SW480 (cell line): ENCODE results near the gene DCTPP1.
"Not testable (repeated sequence)": the region's sequence is repeated elsewhere in the genome, so short reads cannot be mapped to it uniquely, and the experiment has no call there.

Source experiments
- DNase-seq: peaks from one replicate; pipeline ENCODE4 v3.0.0-alpha.2; 2016; ENCODE audit warnings: low spot score

Gene DCTPP1

DNA sequence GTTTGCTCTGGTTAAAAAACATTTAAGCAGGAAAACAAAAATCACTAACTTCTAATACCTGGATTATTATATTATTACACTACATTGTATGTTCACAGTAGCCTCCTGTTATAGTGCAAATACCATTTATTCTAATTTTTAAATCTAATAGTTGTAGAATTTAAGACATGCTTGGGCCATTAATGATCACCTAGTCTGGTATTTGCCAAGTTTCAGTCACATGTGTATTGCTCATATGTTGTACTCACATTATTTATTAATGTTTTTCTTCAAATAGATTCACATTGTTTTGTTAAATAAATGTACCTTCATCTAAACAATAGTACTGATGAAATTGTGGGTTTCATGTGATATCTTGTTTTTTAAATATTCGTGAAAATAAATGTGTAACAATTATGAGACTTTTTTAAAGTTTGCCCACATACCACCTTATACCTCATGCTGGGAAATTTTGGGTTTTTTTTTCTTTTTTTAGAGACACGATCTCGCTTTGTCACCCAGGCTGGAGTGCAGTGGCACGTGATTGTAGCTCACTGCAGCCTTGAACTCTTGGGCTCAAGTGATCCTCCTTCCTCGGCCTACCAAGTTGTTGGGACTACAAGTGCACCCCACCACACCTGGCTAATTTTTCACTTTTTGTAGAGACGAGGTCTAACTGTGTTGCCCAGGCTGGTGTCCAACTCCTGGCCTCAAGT lies 16.6 kb downstream of the DCTPP1 start:
- no peak for DNase-seq

DNA sequence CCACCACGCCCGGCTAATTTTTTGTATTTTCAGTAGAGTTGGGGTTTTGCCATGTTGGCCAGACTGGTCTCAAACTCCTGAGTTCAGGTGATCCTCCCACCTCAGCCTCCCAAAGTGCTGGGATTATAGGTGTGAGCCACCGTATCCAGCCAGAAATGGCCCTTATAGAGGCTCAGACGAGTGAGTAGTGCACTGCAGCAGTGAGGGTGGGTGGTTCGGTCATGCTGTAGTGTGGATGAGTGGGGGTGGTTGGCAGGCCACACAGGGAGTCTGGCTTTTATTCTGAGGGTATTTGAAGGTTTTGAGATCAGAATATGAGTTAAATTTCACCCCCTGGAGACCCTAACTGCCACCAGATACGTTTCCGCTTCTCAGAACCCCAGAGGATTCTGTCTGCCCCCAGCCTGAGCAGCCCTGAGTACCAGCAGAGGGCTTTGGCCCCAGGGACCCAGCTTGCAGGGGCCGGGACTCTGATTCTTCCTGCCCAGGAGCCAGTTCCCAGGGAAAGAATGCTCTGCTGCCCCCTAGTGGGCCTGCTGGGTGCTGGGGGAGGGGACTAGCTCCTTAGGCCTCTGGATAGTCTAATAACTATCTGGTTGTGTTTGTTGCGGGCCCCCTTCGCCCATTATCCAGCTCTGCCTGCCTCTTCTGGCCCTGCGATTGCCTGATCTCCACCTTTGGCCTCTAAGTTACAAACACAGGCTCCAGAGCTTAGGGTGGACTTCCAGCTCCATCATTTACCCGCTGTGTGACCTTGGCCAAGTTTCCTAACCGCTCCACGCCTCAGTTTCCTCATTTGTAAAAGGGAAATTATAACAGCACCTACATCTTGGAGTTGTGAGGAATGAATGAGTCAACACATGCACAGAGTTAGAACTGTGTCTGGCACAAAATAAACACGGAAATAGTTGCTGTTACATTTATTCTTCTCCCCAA lies 20.4 kb downstream of the DCTPP1 start:
- DNase-seq, result peak; percentile 80

DNA sequence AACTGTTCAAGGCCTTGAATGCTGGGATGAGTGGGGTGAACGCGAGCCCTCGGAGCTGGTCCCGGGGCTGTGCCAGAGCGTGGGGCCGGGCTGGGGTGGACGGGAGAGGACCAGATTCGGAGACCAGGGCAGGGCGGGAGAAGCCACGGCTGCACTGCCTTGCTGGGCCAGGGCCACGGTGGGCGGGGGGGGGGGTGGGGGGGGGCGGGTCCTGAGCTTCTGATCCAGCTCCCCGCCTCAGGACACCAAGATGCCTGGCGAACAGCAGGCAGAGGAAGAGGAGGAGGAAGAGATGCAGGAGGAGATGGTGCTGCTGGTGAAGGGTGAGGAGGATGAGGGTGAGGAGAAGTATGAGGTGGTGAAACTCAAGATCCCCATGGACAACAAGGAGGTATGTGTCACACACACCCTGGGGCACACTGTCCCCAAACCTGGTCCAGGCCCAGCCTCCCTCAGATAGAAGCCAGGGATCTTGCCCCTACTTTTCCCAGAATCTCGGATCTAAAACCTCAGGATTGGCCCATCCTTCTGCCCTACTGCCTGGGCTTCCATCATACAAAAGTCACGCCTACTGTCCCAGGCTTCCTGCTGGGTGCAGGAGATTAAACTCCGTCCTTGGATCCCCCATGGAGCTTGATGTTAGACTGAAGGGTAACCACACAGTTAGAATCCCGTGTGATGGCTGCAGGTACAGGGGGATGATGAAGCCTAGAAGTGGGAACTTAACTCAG lies 21.9 kb downstream of the DCTPP1 start:
- DNase-seq, result no peak

DNA sequence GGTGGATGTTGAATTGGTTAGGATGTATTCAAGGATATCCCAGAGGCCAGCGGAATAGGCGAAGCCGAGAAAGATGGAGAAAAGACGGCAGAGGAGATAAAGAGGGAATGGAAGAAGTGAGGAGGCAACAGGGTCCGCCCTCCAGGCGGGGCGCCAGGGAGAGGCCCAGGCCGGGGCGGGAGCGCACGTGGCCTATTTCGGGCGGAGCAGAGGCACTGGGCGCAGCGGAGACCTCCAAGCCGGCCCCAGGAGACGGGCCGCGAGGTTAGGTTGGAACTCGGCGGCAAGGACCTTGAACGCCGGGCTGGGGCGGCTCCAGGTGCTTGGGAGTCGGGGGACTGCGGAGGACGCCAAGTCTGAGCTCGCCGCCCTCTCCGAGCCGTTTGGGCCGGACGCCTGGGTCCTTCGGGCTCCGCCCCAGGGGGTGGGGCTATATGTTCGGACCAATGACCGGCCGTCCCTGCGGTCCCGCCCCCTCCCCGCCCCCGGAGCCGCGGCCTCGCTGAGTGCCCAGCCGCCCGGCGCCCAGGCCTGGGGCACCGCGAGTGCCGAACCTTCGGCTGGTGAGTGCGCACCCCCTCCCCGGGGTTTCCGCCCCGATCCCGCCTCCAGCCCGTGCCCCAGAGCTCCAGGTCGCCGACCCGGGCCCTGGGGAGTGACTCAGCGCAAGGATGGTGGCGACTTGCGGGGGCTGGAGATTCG lies 22.6 kb downstream of the DCTPP1 start, which contains the start of gene ZNF771:
Gene ZNF771 (plus strand): TSS at position 505 of the 702 bp plus-strand sequence. CDS start 448 bp downstream, outside the sequence.
- DNase-seq, result peak; percentile 72

DNA sequence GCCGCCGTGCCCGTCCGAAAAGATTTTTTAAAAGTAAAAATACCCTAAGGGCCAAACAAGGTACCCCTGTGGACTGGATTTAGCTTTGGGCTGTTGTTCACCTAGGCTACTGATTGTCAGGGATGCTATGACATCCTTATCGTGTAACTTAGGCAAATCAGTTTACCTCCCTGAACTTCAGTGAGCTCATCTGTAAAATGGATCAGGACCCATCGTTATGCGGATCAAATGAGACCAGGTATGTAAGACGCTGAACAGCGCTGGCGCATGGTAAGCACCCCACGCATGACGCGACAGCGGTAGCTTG lies 23.1 kb downstream of the DCTPP1 start:
- DNase-seq, result no peak

DNA sequence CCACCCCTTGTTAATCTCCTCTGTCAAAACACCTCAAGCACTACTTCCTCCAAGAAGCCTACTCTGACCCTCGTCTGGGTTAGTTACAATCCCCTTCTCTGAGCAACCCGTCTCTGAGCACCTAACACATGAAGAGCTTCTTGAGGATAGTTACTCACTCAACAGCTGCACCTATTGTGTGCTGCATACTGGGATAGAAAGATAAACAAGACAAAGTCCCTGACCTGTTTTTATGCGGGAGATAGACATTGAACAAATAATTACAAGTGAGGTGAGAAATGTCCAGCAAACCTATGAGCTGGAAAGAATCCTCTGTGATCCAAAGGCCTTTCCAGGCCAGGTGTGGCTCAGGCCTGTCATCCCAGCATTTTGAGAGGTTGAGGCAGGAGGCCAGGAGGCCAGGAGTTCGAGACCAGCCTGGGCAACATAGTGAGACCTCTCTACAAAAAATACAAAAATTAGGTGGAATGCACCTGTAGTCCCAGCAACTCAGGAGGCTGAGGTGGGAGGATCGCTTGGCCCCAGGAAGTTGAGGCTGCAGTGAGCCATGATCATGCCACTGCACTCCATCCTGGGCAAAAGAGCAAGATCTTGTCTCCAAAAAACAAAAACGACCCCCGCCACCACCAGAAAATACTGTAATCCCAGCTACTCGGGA lies 27.9 kb downstream of the DCTPP1 start:
- DNase-seq, result no peak

DNA sequence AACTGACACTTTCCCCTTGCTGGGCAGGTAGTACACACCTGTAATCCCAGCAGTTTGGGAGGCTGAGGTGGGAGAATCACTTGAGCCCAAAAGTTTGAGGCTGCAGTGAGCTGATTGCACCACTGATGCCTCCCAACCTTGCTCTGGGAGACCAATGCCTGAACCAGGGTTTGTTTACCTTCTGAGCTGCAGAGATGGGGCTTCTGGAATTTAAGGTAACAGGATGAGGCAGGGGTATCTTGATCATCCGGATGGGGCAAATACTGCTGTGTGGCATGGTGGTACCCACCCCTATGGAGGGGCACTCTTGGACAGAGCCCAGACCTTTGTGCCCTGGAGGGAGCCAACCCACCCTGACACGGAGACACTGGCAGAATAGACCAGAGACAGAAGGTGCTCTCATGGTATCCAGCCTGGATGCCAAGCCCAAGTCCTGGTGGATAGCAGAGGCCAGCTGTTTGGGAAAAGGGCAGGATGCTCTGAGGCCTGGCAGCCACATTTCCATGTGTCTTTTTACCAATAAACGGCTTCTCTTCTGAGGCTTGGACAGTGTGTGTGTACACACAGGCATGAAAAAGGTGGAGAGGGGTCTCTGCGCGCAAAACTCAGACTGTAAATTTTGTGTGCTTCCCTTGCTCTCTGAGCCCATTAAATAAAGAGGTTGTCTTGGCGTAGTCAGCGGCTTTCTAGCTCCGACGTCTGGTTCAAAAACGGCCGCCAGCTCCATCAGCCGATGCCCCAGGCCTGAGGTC lies 30.2 kb downstream of the DCTPP1 start:
- DNase-seq, result no peak

DNA sequence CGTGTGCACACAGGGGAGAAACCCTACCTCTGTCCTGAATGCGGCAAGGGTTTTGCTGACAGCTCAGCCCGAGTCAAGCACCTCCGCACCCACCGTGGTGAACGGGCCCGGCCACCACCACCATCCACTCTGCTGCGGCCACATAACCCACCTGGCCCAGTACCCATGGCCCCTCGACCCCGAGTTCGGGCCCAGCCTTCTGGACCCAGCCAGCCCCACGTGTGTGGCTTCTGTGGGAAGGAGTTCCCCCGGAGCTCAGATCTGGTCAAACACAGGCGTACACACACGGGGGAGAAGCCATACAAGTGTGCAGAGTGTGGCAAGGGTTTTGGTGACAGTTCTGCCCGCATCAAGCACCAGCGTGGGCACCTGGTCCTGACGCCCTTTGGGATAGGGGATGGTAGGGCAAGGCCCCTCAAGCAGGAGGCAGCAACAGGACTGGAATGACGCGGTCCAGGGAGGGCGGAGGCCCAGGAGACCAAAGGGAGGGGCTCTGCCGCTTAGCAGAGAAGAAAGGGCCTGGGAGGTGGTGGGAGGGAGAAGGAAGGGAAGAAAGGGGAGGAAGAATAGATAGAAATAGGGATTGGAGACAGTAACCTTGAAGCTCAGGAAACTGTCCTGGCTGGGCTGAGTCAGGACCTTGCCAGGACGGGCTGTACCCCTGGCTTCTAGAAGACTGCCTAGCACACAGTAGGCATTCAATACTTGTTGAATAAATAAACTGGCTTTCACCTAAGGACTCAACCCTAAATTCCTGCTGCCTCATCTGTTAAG lies 31.0 kb downstream of the DCTPP1 start:
- no peak for DNase-seq

DNA sequence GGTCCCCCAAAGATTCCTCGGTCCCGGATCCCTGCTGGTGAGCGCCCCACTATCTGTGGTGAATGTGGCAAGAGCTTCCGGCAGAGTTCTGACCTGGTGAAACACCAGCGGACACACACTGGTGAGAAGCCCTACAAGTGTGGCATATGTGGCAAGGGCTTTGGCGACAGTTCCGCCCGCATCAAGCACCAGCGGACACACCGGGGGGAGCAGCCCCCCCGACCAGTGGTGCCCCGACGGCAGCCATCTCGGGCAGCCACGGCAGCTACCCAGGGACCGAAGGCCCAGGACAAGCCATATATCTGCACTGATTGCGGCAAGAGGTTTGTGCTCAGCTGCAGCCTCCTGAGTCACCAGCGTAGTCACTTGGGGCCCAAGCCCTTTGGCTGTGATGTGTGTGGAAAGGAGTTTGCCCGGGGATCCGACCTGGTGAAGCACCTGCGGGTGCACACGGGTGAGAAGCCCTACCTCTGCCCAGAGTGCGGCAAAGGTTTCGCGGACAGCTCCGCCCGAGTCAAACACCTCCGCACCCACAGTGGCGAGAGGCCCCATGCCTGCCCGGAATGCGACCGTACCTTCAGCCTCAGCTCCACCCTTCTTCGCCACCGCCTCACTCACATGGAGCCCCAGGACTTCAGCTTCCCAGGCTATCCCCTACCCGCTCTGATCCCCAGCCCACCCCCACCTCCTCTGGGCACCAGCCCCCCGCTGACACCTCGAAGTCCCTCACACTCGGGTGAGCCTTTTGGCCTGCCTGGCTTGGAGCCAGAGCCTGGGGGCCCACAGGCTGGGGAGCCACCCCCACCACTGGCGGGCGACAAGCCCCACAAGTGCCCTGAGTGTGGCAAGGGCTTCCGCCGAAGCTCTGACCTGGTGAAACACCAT lies 31.8 kb downstream of the DCTPP1 start:
- no peak for DNase-seq

DNA sequence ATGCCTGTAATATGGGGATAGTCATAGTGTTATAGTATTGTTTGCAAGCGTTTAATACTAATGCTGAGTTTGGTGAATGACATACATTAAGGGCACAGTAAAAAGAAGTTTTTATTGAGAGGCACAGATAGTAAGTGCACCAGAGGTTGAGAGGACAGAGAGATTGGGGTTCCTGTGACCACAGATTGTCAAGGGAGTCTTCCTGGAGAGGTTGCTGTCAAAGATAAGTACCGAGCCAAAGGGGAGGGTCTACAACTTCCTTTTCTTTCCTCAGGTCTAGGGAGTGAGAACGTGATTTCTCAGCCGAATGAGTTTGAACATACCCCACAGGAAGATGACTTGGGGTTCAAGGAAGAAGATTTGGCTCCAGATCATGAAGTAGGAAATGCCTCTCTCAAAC lies 32.8 kb downstream of the DCTPP1 start:
- DNase-seq, result no peak

DNA sequence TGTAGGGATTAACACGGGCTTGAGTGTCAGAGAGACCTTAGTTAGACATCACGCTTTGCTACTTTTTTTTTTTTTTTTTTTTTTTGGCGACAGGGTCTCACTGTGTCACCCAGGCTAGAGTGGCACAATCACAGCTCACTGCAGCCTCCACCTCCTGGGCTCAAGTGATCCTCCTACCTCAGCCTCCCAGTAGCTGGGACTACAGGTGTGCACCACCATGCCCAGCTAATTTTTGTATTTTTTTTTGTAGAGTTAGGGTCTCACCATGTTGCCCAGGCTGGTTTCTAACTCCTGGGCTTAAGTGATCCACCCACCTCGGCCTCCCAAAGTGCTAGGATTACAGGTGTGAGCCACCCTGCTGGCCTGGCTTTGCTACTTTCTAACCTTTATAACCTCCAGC lies 33.2 kb downstream of the DCTPP1 start:
- DNase-seq, result not testable (repeated sequence)

DNA sequence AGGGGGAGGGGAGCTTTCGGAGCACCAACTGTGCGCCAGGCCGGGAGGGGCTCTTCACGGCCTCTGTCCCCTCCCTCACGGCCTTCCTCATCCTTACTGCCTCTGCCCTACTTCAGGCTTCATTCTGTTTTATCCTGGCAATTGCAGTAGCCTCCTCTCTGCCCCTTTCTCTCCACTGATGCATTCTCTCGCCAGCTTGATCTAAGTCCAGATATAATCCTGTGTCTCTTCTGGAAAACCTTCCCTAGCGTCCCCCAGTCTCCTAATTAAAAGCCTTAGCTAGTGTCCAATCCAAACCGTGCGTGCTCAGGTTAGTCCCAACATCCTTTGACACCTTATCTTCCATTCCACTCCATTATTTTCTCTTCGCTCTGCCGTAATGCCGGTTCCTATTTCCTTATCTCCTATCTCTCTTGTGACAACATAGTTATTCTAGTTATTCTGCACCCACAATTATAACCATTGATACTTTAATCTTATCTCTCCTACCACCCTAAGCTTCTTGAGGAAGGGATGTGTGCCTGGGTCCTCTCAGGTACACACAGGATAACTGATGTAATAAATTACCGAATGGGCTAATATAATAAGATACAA lies 33.7 kb downstream of the DCTPP1 start:
- DNase-seq, result no peak

DNA sequence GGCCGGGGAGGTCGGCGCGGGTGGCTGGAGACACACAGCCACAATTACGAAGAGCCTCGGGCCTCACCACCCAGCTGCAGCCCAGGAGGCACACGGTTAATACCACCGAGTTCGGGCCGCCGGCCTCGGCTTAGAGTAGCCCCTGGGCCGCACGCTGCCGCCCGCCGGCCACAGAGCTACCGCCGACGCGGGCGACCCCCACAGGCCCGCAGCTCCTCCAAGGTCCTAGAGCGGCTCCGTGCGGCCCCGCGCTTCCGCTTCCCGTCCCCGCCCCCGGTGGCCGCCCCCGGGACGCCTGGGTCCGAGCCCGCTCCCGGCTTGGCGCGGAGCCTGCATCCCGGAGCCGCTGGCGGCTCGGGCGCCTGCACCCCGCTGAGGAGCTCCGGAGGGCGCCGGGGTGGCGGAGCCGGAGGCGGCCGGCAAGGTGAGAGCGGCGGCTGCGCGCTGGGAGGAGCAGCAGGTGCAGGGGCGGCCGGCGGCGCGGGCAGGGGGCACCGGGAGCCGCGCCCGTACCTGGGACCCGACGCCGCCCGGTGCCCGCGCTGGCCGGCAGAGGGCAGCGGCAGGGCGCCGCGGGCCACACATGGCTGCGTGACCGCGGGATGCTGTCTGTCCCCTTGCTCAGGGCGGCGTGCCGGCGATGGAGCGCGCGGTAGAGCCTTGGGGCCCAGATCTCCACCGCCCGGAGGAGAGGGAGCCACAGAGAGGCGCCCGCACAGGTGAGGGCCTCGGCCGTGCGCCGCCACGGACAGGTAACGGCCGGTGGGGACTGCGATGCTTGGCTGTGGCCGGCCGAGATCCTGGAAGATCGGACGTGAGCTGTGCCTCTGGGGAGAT lies 34.5 kb downstream of the DCTPP1 start, which contains the start of gene ZNF48:
Gene ZNF48 (plus strand): TSS at position 266 of the 837 bp plus-strand sequence. CDS start 375 bp downstream, at position 641.
- peak; percentile 92 for DNase-seq

DNA sequence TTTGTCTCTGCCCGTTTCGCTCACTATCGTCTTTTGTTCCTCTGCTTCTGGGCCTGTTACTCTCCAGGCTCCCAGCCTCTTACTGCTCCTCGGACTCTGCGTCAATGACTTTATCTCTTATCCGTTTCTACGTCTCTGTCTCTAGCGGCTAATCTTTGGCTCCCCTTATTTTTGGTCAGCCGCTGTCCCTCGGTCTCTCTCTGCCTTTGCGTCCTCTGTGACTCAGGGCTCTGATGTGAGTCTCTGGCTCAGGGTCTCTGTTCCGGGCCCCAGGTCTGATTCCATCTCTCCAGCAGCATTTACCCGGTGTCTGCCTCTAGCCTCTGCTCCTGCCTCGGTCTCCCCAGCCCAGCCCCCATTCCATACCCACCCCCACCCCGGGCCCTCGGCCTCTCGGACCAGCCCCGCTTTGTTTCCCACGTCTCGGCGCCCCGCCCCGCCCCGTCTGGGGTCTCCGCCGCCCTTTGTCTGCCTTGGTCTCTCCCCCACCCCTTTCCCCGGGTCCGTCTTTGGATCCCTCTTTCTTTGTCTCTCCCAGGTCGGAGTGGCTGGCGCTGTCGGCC lies 35.2 kb downstream of the DCTPP1 start:
- no peak for DNase-seq

DNA sequence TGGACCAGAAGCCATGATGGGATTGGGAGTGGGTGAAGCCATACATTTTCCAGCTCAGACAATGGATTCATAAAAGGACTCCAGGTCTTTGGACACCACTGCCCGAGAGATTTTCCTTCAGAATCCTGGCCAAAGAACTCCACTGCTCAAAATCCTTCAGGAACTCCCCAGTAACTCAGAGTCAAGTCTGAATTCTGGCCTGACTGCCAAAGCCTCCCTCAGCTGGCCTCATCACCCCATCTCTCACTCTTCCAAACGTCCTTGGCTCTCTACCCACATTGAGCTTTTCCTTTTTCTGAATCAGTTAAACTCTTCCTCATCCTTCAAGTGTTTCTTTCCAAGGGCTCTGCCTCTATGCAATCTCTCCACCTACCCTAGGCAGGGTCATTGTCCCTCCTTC lies 46.3 kb downstream of the DCTPP1 start:
- no peak for DNase-seq

DNA sequence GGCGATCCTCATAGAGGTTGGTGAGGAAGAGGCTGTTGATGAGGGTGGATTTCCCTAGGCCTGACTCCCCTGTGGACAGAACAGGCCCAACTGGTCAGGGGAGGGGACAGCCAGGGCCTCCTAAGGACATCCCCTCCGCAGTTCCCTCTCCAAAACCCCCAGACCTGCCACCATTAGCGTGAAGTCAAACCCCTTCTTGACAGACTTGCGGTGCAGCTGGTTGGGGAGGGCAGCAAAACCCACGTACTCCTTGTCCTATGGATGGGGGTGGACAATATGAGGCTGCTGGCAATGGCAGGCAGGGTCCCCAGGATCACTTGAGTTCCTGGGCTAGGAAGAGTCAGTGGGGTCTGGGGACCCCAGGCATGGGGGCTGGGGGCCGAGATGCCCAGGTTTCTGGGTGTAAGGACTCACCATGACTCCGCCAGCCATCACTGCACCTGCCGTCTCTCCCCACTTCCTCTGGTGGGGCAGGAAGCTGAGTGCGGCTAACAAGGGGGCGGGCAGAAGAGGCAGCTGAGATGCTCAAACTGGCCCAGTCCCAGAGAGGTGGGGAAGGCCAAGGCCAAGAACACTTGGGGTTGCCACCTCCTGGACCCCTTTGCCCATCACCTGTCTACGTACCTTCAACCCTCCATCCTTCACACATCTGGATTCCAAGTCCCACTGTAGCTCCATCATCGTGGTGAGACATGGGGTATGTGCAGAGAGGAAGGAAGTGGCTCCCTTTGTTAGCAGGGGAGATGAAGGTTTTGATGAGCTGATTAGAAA lies 47.5 kb downstream of the DCTPP1 start, which contains the start of gene SEPTIN1:
Gene SEPTIN1 (minus strand): TSS at position 451 of the 771 bp plus-strand sequence. CDS start 19 bp downstream, at position 432.
- DNase-seq, result no peak
